GM19043 (cell line): ENCODE measurements around the gene BCAS3.

Experiments used
- ATAC-seq: cut with Tn5 transposase; IDR thresholded peaks from one replicate; pipeline ENCODE4 v1.9.1; 2021; ENCODE audit warnings: low read depth; ENCODE audit not compliant: unreplicated experiment

Gene BCAS3

DNA sequence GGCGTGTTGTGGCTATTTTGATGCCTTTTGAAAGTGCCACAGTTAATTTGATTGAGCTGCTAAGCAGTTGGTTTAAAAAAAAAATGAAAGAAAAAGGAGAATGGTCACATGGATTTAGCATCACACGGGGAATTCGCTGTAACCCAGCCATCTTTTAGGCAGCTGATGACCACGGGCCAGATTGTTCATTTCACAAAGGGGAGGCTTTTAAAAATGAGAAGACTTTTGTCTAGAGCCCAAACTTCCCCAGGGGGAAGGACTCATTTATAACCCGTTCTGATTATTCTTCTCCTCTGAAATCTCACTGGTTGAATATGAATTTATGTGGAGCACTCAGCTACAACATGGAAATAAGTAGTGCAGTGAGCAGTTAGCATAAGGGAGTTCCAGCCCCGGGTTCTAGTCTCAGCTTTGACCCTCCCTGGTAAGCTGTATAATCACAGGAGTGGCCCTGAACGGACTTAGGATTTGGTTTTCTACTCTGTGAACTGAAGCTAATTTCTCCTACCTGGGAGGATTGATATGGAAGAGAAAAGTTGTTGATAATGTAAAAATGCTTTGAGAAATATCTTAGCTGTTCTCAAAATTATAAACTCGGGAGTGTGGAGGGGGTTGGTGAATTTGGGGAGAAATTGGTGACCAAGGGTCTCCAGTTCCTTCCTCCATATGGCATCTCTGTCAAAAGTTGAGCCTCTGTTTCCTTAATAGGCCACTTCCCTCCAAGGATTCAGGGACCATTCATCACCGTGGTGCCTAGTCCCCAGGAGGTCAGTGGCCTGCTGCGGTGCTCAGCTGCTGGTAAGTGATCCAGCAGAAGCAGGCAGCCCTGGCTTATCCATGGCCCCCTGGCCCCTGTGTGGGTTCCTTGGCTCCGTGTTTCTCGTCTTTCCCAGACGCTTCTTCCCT lies 645.6 kb downstream of the BCAS3 start:
- no peak for ATAC-seq

DNA sequence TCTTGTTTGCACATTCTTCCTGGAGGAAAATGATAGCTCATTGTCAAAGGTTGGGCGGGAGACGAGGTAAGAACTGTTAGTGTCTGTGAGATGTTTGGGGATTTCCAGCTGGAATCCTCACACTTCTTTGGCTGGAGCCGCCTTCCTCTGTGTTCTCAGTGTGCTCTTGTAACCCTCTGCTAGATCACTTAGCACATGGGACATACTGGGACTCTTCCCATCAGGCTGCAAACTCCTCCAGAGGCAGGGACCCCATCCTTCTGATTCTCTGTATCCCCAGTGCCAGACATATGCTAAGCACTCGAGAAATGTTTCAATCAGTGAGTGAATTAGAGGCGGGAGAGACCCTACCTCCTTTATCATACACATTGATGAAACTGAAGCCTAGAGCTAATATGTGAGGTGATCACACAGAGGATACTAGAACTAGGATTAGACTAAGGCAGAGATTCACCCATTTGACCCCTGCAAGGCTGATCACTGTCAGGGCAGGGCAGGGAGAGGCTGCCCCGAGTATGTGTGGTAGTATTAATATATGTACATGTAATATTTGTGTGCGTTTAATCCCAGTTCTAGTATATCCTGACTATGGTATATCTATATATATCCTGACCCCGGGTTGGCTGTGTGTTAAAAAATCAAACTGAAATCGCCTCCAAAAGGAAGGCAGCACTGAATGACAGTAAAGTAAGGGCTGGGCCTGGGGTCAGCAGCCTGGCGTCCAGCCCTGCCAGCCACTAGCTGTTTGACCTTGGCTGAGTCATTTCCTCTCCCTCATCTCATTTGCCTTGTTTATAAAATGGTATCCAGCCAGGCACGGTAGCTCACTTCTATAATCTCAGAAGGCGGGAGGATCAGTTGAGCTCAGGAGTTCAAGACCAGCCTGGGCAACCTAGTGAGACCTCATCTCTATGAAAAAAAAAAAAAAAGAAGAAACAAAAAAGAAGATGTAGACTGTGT lies 646.5 kb downstream of the BCAS3 start:
- ATAC-seq, result no peak

- no peak for ATAC-seq
Observed at GRCh38 chr17:61324950-61325349, 647.3 kb downstream of the BCAS3 start.

DNA sequence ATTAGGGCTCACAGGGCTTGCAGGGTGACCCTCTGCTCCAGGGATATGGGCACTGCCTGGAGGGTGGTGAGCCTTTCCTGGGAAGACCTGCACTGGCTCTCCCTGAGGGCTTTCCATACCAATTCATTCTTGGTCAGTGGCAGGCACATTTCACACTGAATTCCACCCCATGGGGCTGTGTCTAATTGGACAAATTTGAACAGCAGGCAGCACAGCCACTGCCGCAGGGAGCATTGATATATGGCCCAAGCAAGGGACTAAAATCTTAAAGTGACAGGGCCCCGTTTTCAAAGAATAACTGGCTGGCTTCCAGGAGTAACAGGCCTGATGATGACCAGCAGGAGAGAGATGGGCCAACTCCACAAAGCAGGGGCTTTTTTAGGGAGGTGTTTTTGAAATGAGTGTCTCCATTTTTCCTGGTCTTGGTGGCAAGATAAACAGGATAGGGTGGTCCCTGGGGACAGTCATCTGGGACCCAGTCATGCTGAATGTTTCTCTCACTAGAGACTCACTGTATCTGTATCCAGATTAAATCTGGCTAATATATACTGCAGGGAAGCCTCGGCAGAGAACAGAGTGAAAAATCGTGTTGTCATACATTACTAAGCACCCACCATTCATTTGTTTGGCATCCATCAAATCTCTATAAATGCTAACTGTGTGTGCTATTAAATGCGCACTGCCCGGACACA lies 647.9 kb downstream of the BCAS3 start:
- no peak for ATAC-seq

GRCh38 chr17:61326330-61326729 lies 648.7 kb downstream of the BCAS3 start:
- ATAC-seq, result no peak

GRCh38 chr17:61328351-61328750 lies 650.7 kb downstream of the BCAS3 start:
- no peak for ATAC-seq

- no peak for ATAC-seq
Observed at GRCh38 chr17:61330174-61331150, 652.8 kb downstream of the BCAS3 start.

GRCh38 chr17:61331178-61331577 lies 653.5 kb downstream of the BCAS3 start:
- ATAC-seq, result no peak

DNA sequence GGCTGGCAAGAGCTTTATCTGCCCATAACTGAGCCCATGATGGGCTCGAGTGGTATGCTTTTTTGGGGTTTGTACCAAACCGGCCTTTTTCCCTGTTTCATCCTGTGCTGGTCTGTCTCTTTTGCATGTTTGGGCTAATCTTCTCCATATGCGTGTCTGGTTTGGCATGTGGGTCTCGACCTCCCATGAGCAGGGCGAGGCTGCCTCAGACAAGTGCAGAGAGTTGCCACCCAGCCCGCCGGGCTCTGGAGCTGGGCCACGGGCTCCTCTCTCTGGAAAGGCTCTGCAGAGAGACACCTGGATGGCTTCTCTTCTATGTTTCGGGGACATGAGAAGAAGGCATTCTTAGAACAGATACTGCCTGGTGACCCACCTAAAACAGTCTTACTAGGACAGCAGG lies 654.2 kb downstream of the BCAS3 start:
- ATAC-seq, result no peak

- ATAC-seq, result no peak
Observed at GRCh38 chr17:61333136-61333535, 655.5 kb downstream of the BCAS3 start.

DNA sequence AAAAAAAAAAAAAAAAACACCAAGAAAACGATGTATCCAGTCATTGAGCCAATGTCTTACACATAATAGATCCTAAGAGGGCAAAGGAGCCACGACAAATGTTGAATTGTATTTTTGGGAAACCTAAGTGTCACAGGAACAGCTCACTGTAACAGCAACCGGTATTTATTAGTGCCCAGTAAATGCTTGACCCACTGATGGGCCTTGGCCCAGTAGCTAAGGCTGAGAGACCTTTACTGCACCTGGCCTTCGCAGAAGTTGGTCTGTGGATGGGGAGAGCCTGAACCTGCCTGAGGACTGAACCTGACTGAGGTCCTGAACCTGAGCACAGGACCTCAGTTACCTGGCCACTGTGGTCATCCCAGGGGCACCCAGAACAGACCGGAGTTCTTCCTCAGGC lies 657.0 kb downstream of the BCAS3 start:
- no peak for ATAC-seq

GRCh38 chr17:61335105-61335844 lies 657.6 kb downstream of the BCAS3 start:
- no peak for ATAC-seq

- no peak for ATAC-seq
Observed at GRCh38 chr17:61335845-61336655, 658.4 kb downstream of the BCAS3 start.

GRCh38 chr17:61337290-61337689 lies 659.6 kb downstream of the BCAS3 start:
- no peak for ATAC-seq

DNA sequence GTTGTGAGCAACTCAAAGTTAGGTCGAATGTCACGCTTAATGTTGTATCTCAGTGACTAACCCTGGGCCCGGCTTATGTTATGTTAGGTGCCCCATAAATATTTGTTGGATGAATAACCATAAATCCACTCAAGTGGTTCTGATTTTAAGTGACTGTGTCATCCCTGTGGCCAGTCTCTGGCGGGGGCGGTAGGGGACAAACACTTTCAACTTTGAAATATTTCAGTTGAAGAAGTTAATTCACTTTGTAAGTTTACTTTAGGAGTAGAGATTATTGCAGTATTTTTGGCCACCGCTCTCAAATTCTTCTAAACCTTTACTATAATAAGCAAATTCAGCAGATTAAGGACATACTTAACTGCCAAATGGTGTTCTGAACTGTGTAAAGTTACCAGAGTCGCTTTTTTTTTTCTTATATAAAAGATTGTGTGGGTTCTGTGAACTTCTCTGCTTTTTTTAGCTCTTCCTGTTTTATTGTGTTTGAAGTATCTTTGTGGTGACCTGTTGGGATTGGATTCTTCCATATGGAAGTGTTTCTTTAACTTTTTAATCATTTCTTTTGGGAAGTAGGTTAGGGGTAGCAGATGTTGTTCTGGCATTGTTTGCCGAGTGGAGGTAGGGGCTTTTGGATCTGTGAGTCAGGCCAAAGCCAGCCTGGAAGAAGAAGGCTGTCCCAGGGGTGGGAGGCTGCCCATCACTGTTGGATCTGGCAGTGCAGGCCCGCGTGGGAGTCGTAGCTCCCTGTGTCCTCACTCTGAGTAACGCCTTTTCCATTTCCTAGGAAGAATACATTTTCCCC lies 660.5 kb downstream of the BCAS3 start:
- ATAC-seq, result no peak

GRCh38 chr17:61338874-61339478 lies 661.3 kb downstream of the BCAS3 start:
- ATAC-seq, result no peak
